K562 (cell line): Measurements from ENCODE around the gene NAV2. TPM values are rescaled to one million over a fixed set of nuclear protein-coding genes. Genes with fewer than 3 reads are reported as not detected.

Experiments used
- KAT8 ChIP-seq: fragments of 450-650 bp; IDR thresholded peaks from 2 replicates; pipeline ENCODE4 v1.6.1; 2016; ENCODE audit warnings: low read depth, mild to moderate bottlenecking
- KLF6 ChIP-seq: fragments of 250-450 bp; sonication (Bioruptor Pico); IDR thresholded peaks from 2 replicates; pipeline ENCODE4 v1.4.0; 2020; ENCODE audit warnings: mild to moderate bottlenecking, moderate library complexity, borderline replicate concordance
- MCM7 ChIP-seq, 2 experiments: fragments of 450-650 bp; IDR thresholded peaks; 2 replicates each; pipeline ENCODE4 v1.6.1; 2016 to 2018
- MYC ChIP-seq, 2 experiments: fragments of 250-450 bp in 1 of 2; sonication (Bioruptor Pico) in 1 of 2; IDR thresholded peaks; 2 replicates each; pipeline versions ENCODE4 v1.5.1 to v1.6.1; 2012 to 2021; ENCODE audit warnings: low read depth in 2 of 2, borderline replicate concordance in 1 of 2, improper control_type of control experiment in 1 of 2, low read length in 1 of 2, mild to moderate bottlenecking in 1 of 2, moderate library complexity in 1 of 2
- NFRKB ChIP-seq: fragments of 450-650 bp; IDR thresholded peaks from 2 replicates; pipeline ENCODE4 v1.6.1; 2016; ENCODE audit warnings: low read depth
- NR1H2 ChIP-seq: sonication (generic); formaldehyde crosslinking; IDR thresholded peaks from 2 replicates; pipeline ENCODE4 v1.4.0; 2020; ENCODE audit warnings: mild to moderate bottlenecking, missing genetic modification reagents
- NRF1 ChIP-seq, 2 experiments: fragments of 450-650 bp; IDR thresholded peaks in 1 of 2; conservative IDR thresholded peaks in 1 of 2; 2 replicates each; pipeline ENCODE4 v1.6.1; 2014; ENCODE audit warnings: mild to moderate bottlenecking in 2 of 2
- ZNF609 ChIP-seq: sonication (generic); formaldehyde crosslinking; IDR thresholded peaks from 2 replicates; pipeline ENCODE4 v1.8.1; 2023; ENCODE audit warnings: missing genetic modification reagents, mild to moderate bottlenecking, borderline replicate concordance
- polyA plus RNA-seq, 8 experiments: library from polyadenylated mRNA; depleted of rRNA in 4 of 8; stranded (reverse) in 5 of 8; unstranded in 3 of 8; fragments of >200 nt; fragmentation: Nextera tagmentation in 2 of 8; fragmentation: Illumina TruSeq in 1 of 8; extraction: Ambion mirVana in 2 of 8; extraction: Trizol in 1 of 8; gene quantifications; 2 replicates each; pipeline versions ENCODE4 v1.2.1 to v1.2.3, GENCODE V29; 2011 to 2014; ENCODE audit warnings: inconsistent platforms in 1 of 8, missing spikeins in 1 of 8
- total RNA-seq, 7 experiments: library from RNA; depleted of rRNA in 6 of 7; stranded (reverse); fragments of >200 nt in 6 of 7; fragmentation: Illumina TruSeq in 2 of 7; extraction: Trizol in 2 of 7; gene quantifications; 2 replicates each; pipeline versions ENCODE4 v1.2.1 to v1.2.3, GENCODE V29; 2011 to 2021; ENCODE audit warnings: low replicate concordance in 1 of 7
- TF ChIP-seq, protein P1 (sequence below): sonication (generic); formaldehyde crosslinking; IDR thresholded peaks from 2 replicates; pipeline ENCODE4 v1.9.0; 2022; ENCODE audit warnings: mild to moderate bottlenecking, missing genetic modification reagents

NAV2 gene
- total and polyA plus RNA-seq, 9 of the 15 experiments (the other 6 are each of a cell fraction or from before 2014, with no cell fraction given) = 0.03 to 0.35 (median 0.05) TPM

DNA sequence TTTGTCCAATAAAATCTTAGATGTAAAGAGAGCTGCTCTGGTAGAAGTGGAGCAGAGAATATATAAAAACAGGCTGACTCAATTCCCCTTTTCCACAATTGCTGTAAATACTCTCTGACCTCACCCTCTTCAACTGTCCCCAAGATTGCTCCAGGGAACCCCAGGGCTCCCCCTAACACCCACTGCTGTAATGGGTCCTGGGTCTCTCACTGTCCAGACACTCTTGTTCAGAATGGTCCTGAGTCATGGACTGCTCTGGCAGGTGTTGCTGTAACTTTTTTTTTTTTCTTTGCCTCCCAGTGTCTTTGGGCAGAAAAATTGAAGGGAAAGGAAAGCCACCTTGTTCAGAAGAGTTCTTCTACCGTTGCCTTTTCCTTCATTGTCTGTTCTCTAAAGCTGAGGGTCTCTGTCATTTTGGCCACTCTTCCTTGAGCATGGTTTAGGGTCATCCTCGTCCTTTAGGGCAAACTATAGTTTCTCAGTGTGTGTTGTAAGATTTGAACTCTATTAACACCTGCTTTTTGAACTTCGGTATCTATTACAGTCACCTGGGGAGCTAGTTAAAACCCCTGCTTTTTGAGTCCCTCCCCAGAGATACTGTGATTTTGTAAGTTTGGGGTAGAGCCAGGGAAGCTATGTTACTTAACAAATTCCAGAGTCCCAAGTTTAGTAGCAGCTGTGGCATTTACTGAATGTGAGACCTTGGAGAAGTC is 209.5 kb downstream of the NAV2 start (continued):
- TF ChIP-seq ZNF609 (no peak), MCM7 (IDR thresholded peaks at IDR 0.05) (no peak), NFRKB (no peak), MYC (IDR thresholded peaks at IDR 0.05; ENCODE audit: low read depth, low read length) (no peak), MYC (CRISPR knock-in tag; IDR thresholded peaks at IDR 0.05; ENCODE audit: borderline replicate concordance, low read depth) (no peak), NR1H2 (CRISPR knock-in tag) (no peak), KLF6 (no peak), NRF1 (conservative IDR thresholded peaks at IDR 0.05 in 1 of 2, IDR thresholded peaks at IDR 0.05 in 1 of 2) (no peak), KAT8 (no peak)
- TF ChIP-seq, protein P1, sequence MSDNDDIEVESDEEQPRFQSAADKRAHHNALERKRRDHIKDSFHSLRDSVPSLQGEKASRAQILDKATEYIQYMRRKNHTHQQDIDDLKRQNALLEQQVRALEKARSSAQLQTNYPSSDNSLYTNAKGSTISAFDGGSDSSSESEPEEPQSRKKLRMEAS (CRISPR knock-in tag) = no peak
